HG03103 (cell line): ENCODE data around the gene FRMD4A.

ENCODE experiments used
- ATAC-seq: cut with Tn5 transposase; IDR thresholded peaks from one replicate; pipeline ENCODE4 v1.9.1; 2021; ENCODE audit warnings: low read depth; ENCODE audit not compliant: unreplicated experiment

Gene FRMD4A

DNA sequence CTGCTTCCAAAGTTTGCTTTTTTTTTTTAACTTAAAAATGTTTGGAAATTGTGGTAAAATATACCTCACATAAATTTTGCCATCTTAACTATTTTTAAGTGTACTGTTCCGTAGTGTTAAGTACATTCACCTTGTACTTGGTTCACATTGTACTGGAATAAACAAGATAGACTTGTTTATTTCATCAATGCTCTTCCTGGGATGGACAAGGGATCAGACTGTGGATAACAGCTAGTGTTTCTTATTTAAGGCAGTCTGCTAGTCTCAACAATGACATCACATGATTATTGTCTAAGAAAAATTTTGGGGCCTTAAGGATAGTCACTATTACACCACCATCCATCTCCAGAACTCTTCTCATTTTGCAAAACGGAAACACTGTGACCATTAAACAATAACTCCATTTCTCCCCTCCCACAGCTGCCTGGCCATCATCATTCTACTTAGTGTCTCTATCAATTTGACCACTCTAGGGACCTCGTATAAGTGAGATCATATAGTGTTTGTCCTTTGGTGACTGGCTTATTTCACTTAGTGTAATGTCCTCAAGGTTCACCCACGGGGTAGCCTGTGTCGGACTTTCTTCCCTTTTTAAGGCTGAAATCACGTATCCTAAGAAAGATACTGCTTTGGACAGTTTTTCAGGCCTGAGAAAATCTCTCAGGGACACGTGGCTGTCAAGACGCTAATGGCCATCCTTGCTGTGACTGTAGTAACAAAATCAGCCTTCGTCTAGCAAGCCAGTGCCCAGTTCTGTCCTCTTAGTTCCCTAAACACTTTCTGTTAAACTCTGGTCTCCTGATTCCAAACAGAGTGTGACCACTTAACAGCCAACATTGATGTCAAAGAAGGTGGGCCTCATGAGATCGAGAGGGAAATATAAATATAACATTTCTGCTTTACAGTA, 305.2 kb downstream of the FRMD4A start:
- ATAC-seq = no peak

DNA sequence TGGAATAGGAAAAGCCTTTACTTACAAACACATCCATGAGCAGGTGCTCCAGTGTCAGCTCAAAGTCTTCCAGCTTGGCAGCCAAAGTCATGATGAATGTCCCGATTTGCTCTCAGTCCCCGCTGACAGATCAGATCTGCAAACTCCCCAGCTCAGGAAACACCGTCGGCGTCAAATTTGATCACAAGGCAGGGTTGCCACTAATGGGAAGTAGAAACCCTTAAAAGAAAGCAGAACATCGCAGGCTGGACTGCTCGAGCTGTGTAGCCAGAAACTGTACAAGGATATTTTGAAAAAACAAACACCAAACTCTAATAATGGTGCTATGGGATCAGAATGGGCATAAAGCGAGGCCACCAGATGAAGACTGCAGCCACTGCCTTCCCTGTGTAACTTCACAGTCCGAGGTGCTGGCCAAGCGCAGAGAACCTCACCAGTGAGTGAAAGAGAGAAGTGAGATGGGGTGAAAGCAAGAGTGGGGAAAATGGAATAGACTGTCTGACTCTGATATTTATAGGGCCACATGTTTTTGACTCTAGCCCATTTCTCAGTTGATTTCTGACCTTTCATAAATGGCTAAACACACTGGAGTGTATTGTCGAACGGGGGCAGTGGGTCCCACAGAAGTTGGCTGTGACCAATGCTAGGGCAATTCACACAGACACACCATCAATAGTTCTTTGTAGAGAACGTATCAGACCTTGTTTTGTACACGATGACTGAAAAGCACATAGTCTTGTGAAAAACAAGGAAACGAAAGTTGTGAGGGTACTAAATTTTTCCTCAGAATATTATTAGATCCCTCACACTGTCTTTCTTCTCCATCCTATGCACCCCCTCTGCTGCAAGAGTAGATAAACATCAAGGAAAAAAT, 306.2 kb downstream of the FRMD4A start:
- no peak for ATAC-seq

DNA sequence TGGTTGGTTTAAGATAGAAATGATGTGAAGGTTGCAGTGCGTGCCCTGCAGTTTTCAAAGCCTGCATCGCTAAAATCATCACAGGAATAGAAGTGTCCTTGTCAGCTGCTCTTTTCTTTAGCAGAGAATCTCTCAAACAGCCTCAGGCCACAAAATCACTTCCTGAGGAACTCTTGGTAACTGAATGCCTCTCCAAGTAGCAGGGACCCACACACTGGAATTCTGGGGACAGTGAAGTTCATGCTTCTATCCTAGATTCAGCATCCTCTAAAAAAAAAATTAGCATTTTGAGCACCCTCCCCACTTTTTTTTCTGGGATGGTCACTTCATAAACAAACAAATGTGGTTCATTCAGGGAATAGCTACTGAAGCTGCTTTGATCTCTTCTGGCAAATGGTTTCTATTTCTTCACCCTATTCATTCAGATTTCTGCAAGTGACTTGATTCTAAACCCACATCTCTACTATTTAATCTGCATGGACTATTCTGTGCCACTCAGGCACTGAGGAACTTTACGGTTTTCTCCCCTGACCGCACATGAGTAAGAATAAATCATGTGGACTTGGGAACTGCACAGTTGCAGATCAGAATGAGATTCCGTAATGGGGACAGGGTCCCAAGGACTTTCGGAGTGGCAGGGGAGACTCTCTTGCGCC, 306.9 kb downstream of the FRMD4A start:
- no peak for ATAC-seq

DNA sequence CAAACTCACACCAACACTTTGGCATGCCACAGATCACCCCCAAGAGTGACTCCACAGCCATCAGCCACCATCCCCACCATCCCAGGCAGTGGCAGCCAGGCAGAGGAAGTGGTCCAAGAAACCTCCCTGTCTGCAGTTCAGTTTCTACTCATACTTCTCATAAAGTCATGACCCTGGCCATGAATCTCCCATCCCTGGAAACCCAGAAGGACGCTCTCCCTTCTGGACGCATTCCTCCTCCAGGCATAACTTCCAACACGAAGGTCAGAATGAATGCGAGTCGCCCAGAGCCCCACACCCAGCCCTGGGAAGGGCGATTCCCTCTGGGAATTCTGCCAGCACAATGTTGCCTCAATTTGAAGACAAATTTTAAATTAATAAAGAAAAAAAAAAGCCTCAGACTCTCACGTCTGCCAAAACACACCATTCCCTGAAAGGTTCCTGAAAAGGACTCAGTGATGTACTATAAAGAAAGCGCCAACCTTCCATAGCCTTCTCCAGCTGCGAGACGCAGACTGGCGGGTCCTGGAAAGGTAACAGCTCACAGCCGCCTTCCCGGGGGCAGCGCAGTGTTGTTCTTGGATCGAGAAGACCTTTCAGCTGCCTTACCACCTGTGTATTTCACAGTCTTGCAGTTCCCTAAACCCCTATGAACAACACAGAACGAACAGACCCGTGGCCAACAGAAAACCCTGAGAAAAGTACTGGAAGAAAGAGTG, 307.6 kb downstream of the FRMD4A start:
- ATAC-seq = no peak

DNA sequence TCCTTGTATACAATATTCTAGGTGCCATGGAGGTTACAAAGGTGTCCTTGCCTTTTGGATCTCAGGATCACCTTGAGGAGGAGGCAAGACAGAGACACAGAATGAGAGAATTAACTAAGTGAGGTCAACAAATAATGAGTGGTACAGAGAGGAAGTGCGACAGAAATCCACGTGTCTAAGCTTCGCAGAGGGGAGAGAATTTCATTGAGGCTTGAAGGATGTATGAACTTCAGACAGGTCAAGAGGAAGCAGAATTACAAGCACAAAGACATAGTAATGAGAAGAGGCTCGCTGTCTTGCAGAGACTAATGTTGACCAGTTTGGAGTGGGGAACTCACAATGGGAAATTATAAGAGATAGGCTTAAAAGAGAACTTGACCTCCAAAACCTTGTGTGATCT, 308.7 kb downstream of the FRMD4A start:
- ATAC-seq = no peak

DNA sequence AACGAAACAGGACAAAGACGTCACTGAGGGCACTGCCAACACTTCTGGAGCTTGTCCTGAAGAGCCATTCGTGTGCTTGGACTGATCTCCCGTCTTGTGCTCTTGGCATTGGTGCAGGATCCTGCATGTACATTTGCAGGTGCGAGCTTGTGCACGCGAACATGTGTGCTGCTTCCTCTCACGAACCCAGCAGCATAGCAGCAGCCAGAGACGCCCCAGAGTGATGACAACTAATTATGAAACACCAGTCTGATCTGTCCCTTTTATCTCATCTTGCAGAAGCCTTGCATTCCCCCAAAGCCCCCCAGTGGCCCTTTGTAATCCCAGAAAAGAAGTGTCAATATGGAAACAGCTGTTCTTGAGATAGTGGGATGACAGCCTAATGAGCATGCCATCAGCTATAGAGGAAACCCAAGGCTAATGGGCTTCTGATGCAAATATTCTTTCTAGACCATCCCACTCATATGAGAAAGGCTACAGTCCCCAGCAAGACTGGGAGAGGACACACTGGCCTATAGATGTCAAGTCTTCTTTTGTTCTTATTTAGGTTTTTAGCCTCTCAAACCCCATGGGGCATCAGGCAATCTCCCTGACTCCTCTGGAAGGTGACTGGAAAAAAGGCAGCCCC, 310.6 kb downstream of the FRMD4A start:
- ATAC-seq = no peak

DNA sequence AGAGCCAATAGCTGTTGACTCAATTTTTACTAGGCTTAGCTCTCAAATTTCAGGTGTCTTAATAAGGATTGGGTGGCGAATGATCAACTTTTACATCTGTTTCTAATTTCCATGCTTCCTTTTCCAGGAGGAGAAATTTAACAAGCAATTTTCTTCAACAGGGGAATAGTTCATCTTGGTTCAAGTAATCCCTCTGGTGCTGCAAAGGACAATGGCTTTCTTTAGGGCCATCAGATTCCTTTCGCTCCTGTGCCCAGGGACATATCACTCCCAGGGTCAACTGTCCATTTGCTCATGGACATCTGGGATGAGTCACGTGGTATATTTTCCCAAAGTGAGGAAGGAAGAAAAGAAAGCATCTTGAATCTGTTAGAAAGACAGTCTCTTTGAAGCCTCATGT, 313.3 kb downstream of the FRMD4A start:
- no peak for ATAC-seq

DNA sequence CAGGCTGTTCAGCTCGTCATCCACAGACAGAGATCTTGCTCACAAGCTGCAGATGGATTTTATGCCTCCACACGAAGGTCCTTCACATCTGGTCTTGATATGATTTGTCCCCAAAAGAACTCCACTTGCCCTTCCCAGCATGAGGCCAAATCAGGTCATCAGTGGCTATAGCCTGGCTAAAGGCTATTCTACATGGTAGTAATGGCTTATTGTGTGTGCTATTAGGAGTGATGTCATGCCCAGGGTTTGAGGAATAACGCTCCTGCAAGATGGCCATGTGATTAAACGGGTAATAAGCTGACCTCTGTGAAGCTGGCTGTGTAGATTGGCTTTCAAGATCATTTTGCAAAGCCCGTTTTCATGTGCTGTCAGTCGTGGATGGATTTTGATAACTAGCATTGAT, 313.8 kb downstream of the FRMD4A start:
- ATAC-seq = no peak

DNA sequence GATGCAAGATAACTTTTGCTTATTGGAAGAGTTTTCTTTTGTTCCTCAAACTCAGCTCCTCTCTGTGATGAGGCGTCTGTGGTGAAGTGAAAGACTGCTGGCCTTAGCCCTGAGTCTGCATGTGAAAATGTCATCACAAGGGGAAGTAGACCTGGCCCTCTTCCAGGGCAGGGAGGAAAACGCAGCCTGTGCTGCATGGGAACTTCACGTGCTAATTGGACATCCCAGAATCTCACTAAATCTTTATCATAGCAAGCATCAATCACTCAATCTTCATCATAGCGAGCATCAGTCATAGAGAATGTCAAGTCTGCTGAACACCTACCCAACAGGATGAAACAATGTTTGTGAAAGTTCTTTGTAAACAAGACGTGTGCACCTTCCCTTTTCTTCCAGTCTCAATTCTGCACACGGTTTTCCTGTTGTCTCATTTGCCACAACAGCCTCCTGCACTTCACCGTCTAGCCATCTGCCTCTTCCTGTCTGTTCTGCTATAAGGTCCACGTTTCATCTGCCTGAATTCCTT, 314.6 kb downstream of the FRMD4A start:
- ATAC-seq = no peak

DNA sequence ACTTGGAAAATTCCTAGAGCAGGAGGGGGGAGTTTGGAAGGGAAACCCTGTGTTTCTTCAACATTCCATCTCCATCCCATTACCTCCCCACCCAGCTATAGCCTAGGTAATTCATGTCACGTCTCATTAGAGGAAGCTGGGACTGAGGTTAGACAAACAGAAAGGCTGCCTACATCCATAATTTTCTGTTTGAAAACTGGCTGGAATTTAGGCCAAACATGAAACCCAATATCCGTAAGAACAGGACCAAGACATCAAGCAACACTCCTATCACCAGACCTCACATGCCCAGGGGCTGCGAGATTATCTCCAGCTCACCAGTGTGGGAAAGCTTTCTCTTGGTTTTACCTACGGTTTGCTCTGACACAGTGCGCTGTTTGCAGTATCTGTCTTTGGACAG, 316.3 kb downstream of the FRMD4A start:
- no peak for ATAC-seq

DNA sequence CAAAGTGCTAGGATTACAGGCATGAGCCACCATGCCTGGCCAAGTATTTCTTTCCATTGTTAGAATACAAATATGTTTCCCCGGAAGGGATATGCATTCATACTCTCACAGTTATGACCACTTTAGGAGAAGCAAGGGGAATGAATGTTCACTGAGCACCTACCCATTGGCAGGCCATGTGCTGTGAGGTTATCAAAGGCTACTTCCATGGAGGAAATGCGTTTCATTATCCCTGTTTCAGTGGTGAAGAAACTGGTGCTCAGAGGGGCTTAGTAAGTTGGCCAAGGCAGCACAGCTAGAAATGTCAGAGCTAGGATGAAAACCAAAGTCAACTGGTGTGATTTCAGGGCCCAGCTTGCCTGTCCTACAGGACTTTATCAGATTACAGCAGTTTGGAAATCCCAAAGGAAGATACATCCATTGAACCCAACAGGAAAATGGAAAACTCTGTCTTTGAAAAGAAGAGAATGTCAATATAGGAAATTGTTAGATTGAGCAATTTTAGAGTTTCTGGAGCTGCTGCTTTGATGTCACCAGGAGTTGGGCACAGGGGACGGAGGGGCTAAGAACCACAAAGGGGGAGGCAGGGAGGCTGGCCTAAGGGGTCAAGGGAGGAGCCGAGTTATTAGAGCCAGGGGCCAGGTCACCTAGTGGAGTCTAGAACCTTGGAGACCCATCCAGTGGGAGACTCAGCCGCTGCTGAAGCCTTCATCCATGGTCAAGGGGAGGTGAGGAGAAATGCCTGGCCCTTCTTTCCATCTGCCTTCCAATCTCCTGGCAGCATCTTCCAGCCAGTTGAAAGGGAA, 319.8 kb downstream of the FRMD4A start:
- ATAC-seq = no peak

DNA sequence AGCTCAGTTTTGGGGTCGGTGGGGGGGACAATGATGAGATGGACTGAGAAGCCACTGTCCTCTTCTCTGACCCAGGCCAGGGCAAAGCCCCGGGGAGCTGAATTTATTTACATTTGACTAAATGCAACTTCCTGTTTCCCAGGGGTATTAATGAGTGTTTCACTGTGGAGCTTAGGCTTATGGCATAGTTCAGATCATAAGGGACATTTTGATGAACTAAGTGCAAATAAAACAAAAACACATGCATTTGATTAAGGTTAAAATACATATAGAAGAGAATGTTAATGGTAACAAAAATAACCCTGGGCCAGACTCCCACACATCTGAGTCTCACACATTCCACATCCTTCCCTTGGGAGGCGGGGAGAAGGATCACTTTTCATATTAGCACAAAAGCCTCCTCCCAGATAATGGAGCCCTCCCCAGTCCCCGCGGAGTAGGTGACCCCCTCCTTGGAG, 320.6 kb downstream of the FRMD4A start:
- ATAC-seq = no peak

DNA sequence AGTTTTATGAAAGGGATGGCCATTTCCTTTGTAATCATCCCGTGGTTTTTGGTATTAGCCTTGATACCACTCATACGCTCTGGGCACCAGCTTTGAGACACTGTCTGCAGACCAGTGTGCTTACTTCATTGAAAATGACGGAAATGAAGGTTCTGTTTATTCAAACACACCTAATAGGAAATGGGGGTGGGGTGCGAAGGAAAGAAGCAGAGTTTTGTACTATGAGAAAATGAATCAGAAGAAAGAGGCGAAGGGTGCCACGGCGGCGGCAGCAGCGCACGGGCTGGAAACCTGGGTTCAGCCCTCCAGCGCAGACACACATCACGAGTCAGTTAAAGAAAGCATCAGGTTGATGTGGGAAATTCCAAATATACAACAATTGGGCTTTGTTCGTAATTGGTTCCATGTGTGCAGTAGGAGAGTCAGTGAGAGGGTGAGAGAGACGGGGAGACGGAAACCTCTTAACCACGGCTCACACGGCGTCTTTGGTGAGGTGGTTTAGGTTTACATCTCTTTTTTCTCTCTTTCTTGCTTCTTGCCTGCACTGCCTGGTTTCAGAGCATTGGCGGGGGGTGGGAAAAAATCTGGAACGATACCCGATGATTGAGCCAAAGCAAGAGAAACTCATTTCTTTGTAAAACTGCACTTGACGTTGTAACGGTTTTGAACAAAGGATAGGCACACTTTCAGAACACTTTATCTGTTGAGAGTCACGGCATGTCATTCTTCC, 321.2 kb downstream of the FRMD4A start:
- peak; percentile 61 for ATAC-seq

DNA sequence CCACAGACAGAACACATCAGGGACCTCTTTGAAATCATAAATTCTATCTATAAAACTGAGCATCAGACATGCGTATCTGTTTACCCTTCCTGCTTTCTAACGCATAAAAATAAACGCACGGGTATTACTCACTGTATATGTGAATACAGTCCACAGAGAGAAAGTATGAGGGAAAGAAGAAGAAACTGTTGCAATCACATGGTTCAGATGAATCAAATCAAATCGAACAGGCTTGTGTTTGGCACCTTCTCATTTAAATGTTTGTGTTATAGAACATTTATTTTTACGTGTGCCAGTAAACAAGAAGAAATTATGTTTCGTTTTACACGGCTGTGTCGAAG, 322.0 kb downstream of the FRMD4A start:
- ATAC-seq = no peak

DNA sequence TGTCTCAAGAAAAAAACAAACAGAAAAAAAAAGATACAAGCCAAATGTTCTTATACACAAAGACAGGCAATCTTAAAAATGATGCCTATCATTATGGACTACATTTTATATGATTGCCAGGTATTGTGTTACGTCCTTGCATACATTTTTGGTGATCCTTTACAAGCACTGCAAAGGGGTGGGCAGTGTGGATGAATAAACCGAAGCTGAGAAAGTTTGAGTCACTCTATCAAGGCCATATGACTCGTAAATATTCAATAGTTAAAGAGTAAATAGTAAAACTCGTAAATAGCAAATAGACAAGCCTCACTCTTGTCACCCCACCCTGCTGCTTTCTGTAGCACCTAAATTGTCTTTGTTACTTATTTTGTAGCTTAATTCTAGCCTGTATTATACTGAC, 326.2 kb downstream of the FRMD4A start:
- no peak for ATAC-seq

DNA sequence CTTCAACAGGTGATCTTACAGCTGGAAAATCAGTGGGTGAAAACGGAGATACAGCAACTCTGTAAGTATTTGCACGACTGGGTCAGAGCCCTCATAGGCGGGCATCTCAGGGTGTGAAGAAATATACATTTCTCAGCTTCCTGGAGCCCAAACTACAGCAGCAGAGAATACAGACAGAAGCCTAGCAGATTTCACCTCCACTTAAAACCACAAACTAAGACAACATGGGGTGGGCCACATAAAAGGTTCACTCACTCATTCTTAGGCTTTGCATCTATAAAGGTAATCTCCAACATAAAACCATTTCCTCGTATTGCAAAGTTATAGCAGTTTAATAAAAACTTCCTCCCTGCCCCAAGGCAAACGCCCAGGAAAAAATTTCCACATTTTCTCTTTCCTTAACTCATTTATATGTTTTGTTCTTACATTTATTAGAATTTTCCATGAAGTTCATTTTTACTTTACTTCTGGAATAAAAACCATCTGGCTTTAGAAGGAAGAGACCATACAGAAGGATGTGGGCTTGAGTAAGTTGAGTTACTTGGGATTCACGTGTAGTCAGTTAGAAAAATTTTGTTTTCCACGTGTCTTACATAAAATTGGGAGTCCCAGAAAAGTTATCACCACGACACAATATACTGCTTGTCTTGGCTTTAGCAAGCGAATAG, 327.1 kb downstream of the FRMD4A start:
- ATAC-seq = no peak

DNA sequence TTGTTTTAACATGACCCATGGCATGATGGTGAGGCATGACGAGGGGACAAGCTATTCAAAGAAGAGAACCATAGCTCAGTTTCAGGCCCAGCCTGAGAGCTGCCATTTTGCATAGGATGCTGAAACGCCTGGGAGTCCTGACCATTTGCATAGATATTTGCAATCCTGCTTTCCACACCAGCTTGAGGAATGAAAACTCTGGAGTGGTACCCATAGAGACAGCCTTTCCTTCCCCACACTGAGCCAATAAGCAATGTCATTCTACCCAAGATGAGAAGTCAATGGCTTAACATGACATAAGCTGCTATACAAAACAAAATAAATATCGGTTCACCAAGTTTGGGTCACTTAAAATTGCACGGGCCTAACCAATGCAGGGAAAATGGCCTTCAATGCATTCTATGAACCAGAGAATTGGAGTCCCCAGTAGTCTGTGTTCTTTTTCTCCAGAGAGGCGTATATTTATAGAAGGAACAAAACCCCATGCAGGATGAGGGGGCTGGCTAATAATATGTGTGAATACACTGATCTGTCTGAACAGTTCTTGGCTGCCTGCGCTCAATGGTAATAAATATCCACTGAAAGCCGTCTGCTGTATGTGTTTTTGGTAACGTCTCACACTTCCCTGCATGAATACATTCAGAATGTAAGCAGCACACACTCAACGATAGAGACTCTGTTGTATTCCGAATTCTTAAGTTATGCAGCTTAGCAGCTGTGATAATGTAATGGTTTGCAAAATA, 329.3 kb downstream of the FRMD4A start:
- ATAC-seq = no peak
